ENCODE measurements around the gene FAM171A1.

FAM171A1 gene

GRCh38 chr10:15364001-15364400, 7.1 kb downstream of the FAM171A1 start:
- no peaks in the 10 kb centered on the region for H4K20me1 ChIP-seq (ENCODE audit: insufficient read depth, low read length)
- DNase-seq, result no peak
- H3K79me2 ChIP-seq (ENCODE audit: low read length), result peaks cover 20% of the 10 kb centered on the region; the same call in 1 of the 2 replicates
- no peaks in the 10 kb centered on the region for H3K36me3 ChIP-seq (replicated peaks; ENCODE audit: insufficient read depth, low read length)
- H3K27me3 ChIP-seq (replicated peaks; ENCODE audit: insufficient read depth, low read length), result no peaks in the 10 kb centered on the region
- no peaks in the 10 kb centered on the region for H3K9me2 ChIP-seq (replicated peaks; ENCODE audit: insufficient read depth, low read length)
- no peaks in the 10 kb centered on the region for H3F3A ChIP-seq (ENCODE audit: insufficient read depth, low read length)
- no peak overlapping the region for H3K4me3 ChIP-seq (ENCODE audit: low read length)
- H3K4me2 ChIP-seq (ENCODE audit: low read depth, low read length), result no peak overlapping the region
- TF ChIP-seq CTCF (IDR thresholded peaks at IDR 0.05; ENCODE audit: low read length) (no peak), EZH2phosphoT487 (IDR thresholded peaks at IDR 0.05; ENCODE audit: low read length) (no peak), EZH2 (optimal IDR thresholded peaks at IDR 0.05; ENCODE audit: low read depth, low read length) (no peak)
- H3K9me3 ChIP-seq (replicated peaks; ENCODE audit: insufficient read depth, low read length), result no peaks in the 10 kb centered on the region
- no peak overlapping the region for H2AFZ ChIP-seq (ENCODE audit: low read length)
- H3K4me1 ChIP-seq (ENCODE audit: low read length), result no peaks in the 10 kb centered on the region
- no peak overlapping the region for H3K9ac ChIP-seq (ENCODE audit: low read length)
- no peak overlapping the region for H3K27ac ChIP-seq (ENCODE audit: low read length)

GRCh38 chr10:15363031-15363430, 8.1 kb downstream of the FAM171A1 start:
- TF ChIP-seq EZH2phosphoT487 (IDR thresholded peaks at IDR 0.05; ENCODE audit: low read length), result no peak
- TF ChIP-seq CTCF (IDR thresholded peaks at IDR 0.05; ENCODE audit: low read length), result no peak
- TF ChIP-seq EZH2 (optimal IDR thresholded peaks at IDR 0.05; ENCODE audit: low read depth, low read length), result no peak
- Histone ChIP-seq H3K79me2 (ENCODE audit: low read length) (peaks cover 20% of the 10 kb centered on the region; the same call in 1 of the 2 replicates), H2AFZ (ENCODE audit: low read length) (no peak overlapping the region), H3K9ac (ENCODE audit: low read length) (no peak overlapping the region), H3K36me3 (replicated peaks; ENCODE audit: insufficient read depth, low read length) (no peaks in the 10 kb centered on the region), H3K4me3 (ENCODE audit: low read length) (no peak overlapping the region), H3K9me2 (replicated peaks; ENCODE audit: insufficient read depth, low read length) (no peaks in the 10 kb centered on the region), H3K27me3 (replicated peaks; ENCODE audit: insufficient read depth, low read length) (no peaks in the 10 kb centered on the region), H3K9me3 (replicated peaks; ENCODE audit: insufficient read depth, low read length) (no peaks in the 10 kb centered on the region), H3K4me1 (ENCODE audit: low read length) (no peaks in the 10 kb centered on the region), H4K20me1 (ENCODE audit: insufficient read depth, low read length) (no peaks in the 10 kb centered on the region), H3F3A (ENCODE audit: insufficient read depth, low read length) (no peaks in the 10 kb centered on the region), H3K4me2 (ENCODE audit: low read depth, low read length) (no peak overlapping the region), H3K27ac (ENCODE audit: low read length) (no peak overlapping the region)
- DNase-seq, result no peak

- H3K27ac ChIP-seq (ENCODE audit: low read length), result no peak overlapping the region
- no peaks in the 10 kb centered on the region for H4K20me1 ChIP-seq (ENCODE audit: insufficient read depth, low read length)
- H3K9me3 ChIP-seq (replicated peaks; ENCODE audit: insufficient read depth, low read length), result no peaks in the 10 kb centered on the region
- no peaks in the 10 kb centered on the region for H3F3A ChIP-seq (ENCODE audit: insufficient read depth, low read length)
- H3K9ac ChIP-seq (ENCODE audit: low read length), result no peak overlapping the region
- no peak overlapping the region for H3K4me2 ChIP-seq (ENCODE audit: low read depth, low read length)
- no peak for DNase-seq
- H3K27me3 ChIP-seq (replicated peaks; ENCODE audit: insufficient read depth, low read length), result no peaks in the 10 kb centered on the region
- no peaks in the 10 kb centered on the region for H3K36me3 ChIP-seq (replicated peaks; ENCODE audit: insufficient read depth, low read length)
- H3K4me1 ChIP-seq (ENCODE audit: low read length), result no peaks in the 10 kb centered on the region
- H3K4me3 ChIP-seq (ENCODE audit: low read length), result no peak overlapping the region
- TF ChIP-seq CTCF (IDR thresholded peaks at IDR 0.05; ENCODE audit: low read length) (no peak), EZH2 (optimal IDR thresholded peaks at IDR 0.05; ENCODE audit: low read depth, low read length) (no peak), EZH2phosphoT487 (IDR thresholded peaks at IDR 0.05; ENCODE audit: low read length) (no peak)
- H2AFZ ChIP-seq (ENCODE audit: low read length), result no peak overlapping the region
- no peaks in the 10 kb centered on the region for H3K9me2 ChIP-seq (replicated peaks; ENCODE audit: insufficient read depth, low read length)
- H3K79me2 ChIP-seq (ENCODE audit: low read length), result peaks cover 14% of the 10 kb centered on the region; the same call in 1 of the 2 replicates
These were observed 10.0 kb downstream of the FAM171A1 start for GRCh38 chr10:15361131-15361530.
